Kidney (tissue), 14 donors: ENCODE results near the gene HSD3B7. TPM values are rescaled to one million over a fixed set of nuclear protein-coding genes. Genes with fewer than 3 reads are reported as not detected.

Source experiments
- DNase-seq, 5 donors: peaks; one replicate each; pipeline ENCODE4 v3.0.0-alpha.2; 2013 to 2020
- FAIRE-seq: peaks from 2 replicates; lab custom pipeline; 2012; peaks lifted over from hg19 to GRCh38; lab: Jason Lieb, UNC
- H3K27ac ChIP-seq, 2 donors: one replicate each; pipeline ENCODE4 v1.7.0; 2013; ENCODE audit warnings: low read depth in 2 of 2, low read length in 2 of 2, inconsistent platforms in 1 of 2
- H3K27me3 ChIP-seq: one replicate; pipeline ENCODE4 v1.7.1; 2013; ENCODE audit warnings: low read length, inconsistent platforms; ENCODE audit not compliant: control insufficient read depth, insufficient read depth
- H3K36me3 ChIP-seq, 3 donors: one replicate each; pipeline versions ENCODE4 v1.7.0 to v1.7.1; 2013; ENCODE audit warnings: low read length in 3 of 3, control low read depth in 1 of 3, inconsistent platforms in 1 of 3; ENCODE audit not compliant: insufficient read depth in 3 of 3, control insufficient read depth in 2 of 3
- H3K4me1 ChIP-seq, 3 donors: one replicate each; pipeline versions ENCODE4 v1.7.0 to v1.7.1; 2013; ENCODE audit warnings: low read length in 3 of 3, inconsistent platforms in 1 of 3, low read depth in 1 of 3; ENCODE audit not compliant: control insufficient read depth in 2 of 3, insufficient read depth in 2 of 3
- H3K4me3 ChIP-seq, 3 donors: one replicate each; pipeline versions ENCODE4 v1.7.0 to v1.8.1; 2013; ENCODE audit warnings: low read length in 3 of 3, control low read depth in 1 of 3, inconsistent platforms in 1 of 3
- H3K9ac ChIP-seq, 3 donors: one replicate each; pipeline versions ENCODE4 v1.7.0 to v1.7.1; 2013; ENCODE audit warnings: low read length in 3 of 3, control low read depth in 1 of 3, inconsistent platforms in 1 of 3
- H3K9me3 ChIP-seq, 3 donors: one replicate each; pipeline versions ENCODE4 v1.7.0 to v1.7.1; 2013; ENCODE audit warnings: low read length in 3 of 3, control low read depth in 1 of 3, inconsistent platforms in 1 of 3; ENCODE audit not compliant: control insufficient read depth in 2 of 3, insufficient read depth in 1 of 3
- CTCF ChIP-seq: IDR thresholded peaks from 3 replicates; pipeline ENCODE4 v1.5.1; 2012; ENCODE audit warnings: mild to moderate bottlenecking, moderate library complexity, borderline replicate concordance; ENCODE audit not compliant: insufficient read depth; ENCODE audit errors: extremely low read depth
- intact Hi-C: fragments of 100-400 bp; cut with DNase I; formaldehyde crosslinking; loops from one replicate; pipeline ENCODE4 v1.11.1; 2022
- polyA plus RNA-seq: library from polyadenylated mRNA; stranded (reverse); fragments of 350-450 nt; fragmentation: Illumina TruSeq; extraction: RNeasy Lipid Tissue Mini Kit (QIAGEN cat#74804); gene quantifications from one replicate; pipeline ENCODE4 v1.2.3, GENCODE V29; 2014; ENCODE audit warnings: low read depth, low replicate concordance; ENCODE audit not compliant: insufficient read depth
- total RNA-seq: library from RNA; stranded (reverse); fragmentation: NEBNext Ultra II Directional; extraction: Animal tissue kit (Norgen Biotek cat#: 25700); gene quantifications from one replicate; pipeline ENCODE4 v1.2.1, GENCODE V29; 2021
- donor health status: control.
- donor health status: control.
- donor health status: control.
- donor health status: control.
- donor health status: control.
- donor health status: DM: yes; HTN: yes; CAD: no.
- donor health status: Normal renal cell carcinoma (clear cell type).

The HSD3B7 gene
- total and polyA plus RNA-seq, 2 donors from 2014 or later, result 24.4 to 40.5 TPM

DNA sequence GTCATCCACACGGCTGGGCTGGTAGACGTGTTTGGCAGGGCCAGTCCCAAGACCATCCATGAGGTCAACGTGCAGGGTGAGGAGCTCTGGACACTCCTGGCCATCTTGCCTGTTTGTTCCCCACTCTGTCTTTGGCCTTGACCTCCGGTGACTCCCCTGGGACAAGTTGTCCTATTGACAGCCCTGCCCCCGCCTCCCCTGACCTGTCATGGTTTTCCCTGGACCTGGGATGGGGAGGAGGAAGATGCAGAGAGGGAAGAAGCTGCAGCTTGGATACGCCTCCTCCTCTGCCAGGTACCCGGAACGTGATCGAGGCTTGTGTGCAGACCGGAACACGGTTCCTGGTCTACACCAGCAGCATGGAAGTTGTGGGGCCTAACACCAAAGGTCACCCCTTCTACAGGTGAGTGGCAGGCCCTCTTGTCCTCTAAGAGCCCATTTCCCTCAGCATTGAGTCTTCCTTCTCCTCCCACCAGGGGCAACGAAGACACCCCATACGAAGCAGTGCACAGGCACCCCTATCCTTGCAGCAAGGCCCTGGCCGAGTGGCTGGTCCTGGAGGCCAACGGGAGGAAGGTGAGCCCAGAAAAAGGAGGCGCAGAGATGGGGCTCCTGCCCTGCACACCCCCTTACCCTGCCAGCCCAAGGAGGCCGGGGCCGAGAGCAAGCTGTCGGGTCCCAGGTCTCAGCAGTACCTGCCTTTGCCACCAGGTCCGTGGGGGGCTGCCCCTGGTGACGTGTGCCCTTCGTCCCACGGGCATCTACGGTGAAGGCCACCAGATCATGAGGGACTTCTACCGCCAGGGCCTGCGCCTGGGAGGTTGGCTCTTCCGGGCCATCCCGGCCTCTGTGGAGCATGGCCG, 1.4 kb downstream of the HSD3B7 start:
- Histone ChIP-seq H3K27me3 (no peaks in the 10 kb centered on the region), H3K4me1 (peaks cover 0 to 9% (median 5%) of the 10 kb centered on the region in 3 donors), H3K9me3 (no peaks in the 10 kb centered on the region), H3K27ac (no peak overlapping the region), H3K9ac (peak overlapping the region in 1 of 3 donors; percentile 73), H3K36me3 (peaks cover 0 to 12% (median 0%) of the 10 kb centered on the region in 3 donors), H3K4me3 (peak overlapping the region in 1 of 3 donors; percentile 63)
- DNase-seq (peak in 1 of 5 donors; percentile 67), FAIRE-seq (no peak)
- intact Hi-C loops, result loop anchor here (10.0 kb wide), 1 partner anchor 458 kb away; the partner anchor contains the start of gene ZNF843
- TF ChIP-seq CTCF, result no peak

GRCh38 chr16:30987581-30988190, 2.7 kb downstream of the HSD3B7 start:
- no peak overlapping the region for H3K27ac ChIP-seq
- no peak overlapping the region for H3K4me3 ChIP-seq
- DNase-seq (no peak), FAIRE-seq (no peak)
- intact Hi-C loops, result loop anchor here (10.0 kb wide), 1 partner anchor 457 kb away; the partner anchor contains the start of gene ZNF843
- no peak overlapping the region for H3K9ac ChIP-seq
- no peaks in the 10 kb centered on the region for H3K9me3 ChIP-seq
- no peaks in the 10 kb centered on the region for H3K27me3 ChIP-seq
- H3K36me3 ChIP-seq, result peaks cover 0 to 11% (median 0%) of the 10 kb centered on the region in 3 donors
- peaks cover 0 to 9% (median 5%) of the 10 kb centered on the region in 3 donors for H3K4me1 ChIP-seq
- no peak for TF ChIP-seq CTCF

GRCh38 chr16:30989469-30990047, 4.6 kb downstream of the HSD3B7 start:
- no peak for FAIRE-seq
- intact Hi-C loops, result loop anchor here (10.0 kb wide), 1 partner anchor 455 kb away; the partner anchor contains the start of gene ZNF843
- no peaks in the 10 kb centered on the region for H3K9me3 ChIP-seq
- H3K27ac ChIP-seq, result no peak overlapping the region
- peaks cover 0 to 2% (median 0%) of the 10 kb centered on the region in 3 donors for H3K36me3 ChIP-seq
- H3K4me1 ChIP-seq, result peaks cover 0 to 9% (median 5%) of the 10 kb centered on the region in 3 donors
- no peak for DNase-seq
- no peaks in the 10 kb centered on the region for H3K27me3 ChIP-seq
- H3K9ac ChIP-seq, result no peak overlapping the region
- no peak overlapping the region for H3K4me3 ChIP-seq
- TF ChIP-seq CTCF, result no peak
